HG03039 (cell line): Measurements from ENCODE around the gene PCSK9.
"Not testable (repeated sequence)": the region's sequence is repeated elsewhere in the genome, so short reads cannot be mapped to it uniquely, and the experiment has no call there.

Source experiments
- ATAC-seq: cut with Tn5 transposase; IDR thresholded peaks from one replicate; pipeline ENCODE4 v1.9.1; 2021; ENCODE audit warnings: mild to moderate bottlenecking, moderate library complexity; ENCODE audit not compliant: unreplicated experiment

The PCSK9 gene

GRCh38 chr1:55073187-55073916, 34.0 kb downstream of the PCSK9 start:
- no peak for ATAC-seq

- no peak for ATAC-seq
Observed at GRCh38 chr1:55074455-55074854, 35.1 kb downstream of the PCSK9 start.

- ATAC-seq, result no peak
Observed at GRCh38 chr1:55076356-55076755, 37.0 kb downstream of the PCSK9 start.

GRCh38 chr1:55078470-55078869, 39.1 kb downstream of the PCSK9 start:
- no peak for ATAC-seq

GRCh38 chr1:55079651-55080050, 40.3 kb downstream of the PCSK9 start:
- no peak for ATAC-seq

- no peak for ATAC-seq
Observed at GRCh38 chr1:55081188-55081904, 42.0 kb downstream of the PCSK9 start.

GRCh38 chr1:55081905-55082296, 42.6 kb downstream of the PCSK9 start:
- no peak for ATAC-seq

- ATAC-seq, result no peak
Observed at GRCh38 chr1:55084257-55084656, 44.9 kb downstream of the PCSK9 start.

GRCh38 chr1:55087439-55087838, 48.1 kb downstream of the PCSK9 start:
- no peak for ATAC-seq

- no peak for ATAC-seq
Observed at GRCh38 chr1:55088413-55088812, 49.1 kb downstream of the PCSK9 start.

- no peak for ATAC-seq
Observed at GRCh38 chr1:55089683-55090082, 50.3 kb downstream of the PCSK9 start.

GRCh38 chr1:55092475-55092874, 53.1 kb downstream of the PCSK9 start:
- no peak for ATAC-seq

GRCh38 chr1:55095095-55095494, 55.7 kb downstream of the PCSK9 start:
- no peak for ATAC-seq

- no peak for ATAC-seq
Observed at GRCh38 chr1:55103891-55104290, 64.5 kb downstream of the PCSK9 start.

- no peak for ATAC-seq
Observed at GRCh38 chr1:55107101-55107500, 67.8 kb downstream of the PCSK9 start.

- not testable (repeated sequence) for ATAC-seq
Observed at GRCh38 chr1:55109005-55109404, 69.7 kb downstream of the PCSK9 start.
